Thoracic aorta (tissue), 2 donors: ENCODE results near the gene SPINK4. TPM values are rescaled to one million over a fixed set of nuclear protein-coding genes. Genes with fewer than 3 reads are reported as not detected.

Experiments
- ATAC-seq: fragments of 150-250 bp; one replicate; pipeline ENCODE4 v1.8.0; 2017; ENCODE audit warnings: low read depth; ENCODE audit not compliant: insufficient number of reproducible peaks, low FRiP score
- DNase-seq: peaks from one replicate; pipeline ENCODE4 v3.0.0-alpha.2; 2020; ENCODE audit warnings: low spot score
- H3K27ac ChIP-seq, 2 donors: fragments of 200-600 bp; sonication (generic); 1 replicate in 1 of 2; 2 replicates in 1 of 2; pipeline ENCODE4 v1.5.1; 2016; ENCODE audit warnings: mild to moderate bottlenecking in 2 of 2, moderate library complexity in 2 of 2
- H3K27me3 ChIP-seq: fragments of 200-600 bp; sonication (generic); replicated peaks from 2 replicates; pipeline ENCODE4 v1.6.0; 2016; ENCODE audit warnings: mild to moderate bottlenecking; ENCODE audit not compliant: insufficient read depth
- H3K36me3 ChIP-seq: fragments of 200-600 bp; sonication (generic); one replicate; pipeline ENCODE4 v1.5.1; 2016
- H3K4me1 ChIP-seq, 2 donors: fragments of 200-600 bp; sonication (generic); 1 replicate in 1 of 2; 2 replicates in 1 of 2; pipeline versions ENCODE4 v1.5.1 to v1.6.0; 2016; ENCODE audit warnings: low read depth in 2 of 2, mild to moderate bottlenecking in 1 of 2; ENCODE audit not compliant: control insufficient read depth in 1 of 2
- H3K4me3 ChIP-seq: fragments of 200-600 bp; sonication (generic); 2 replicates; pipeline ENCODE4 v1.5.1; 2016; ENCODE audit warnings: mild to moderate bottlenecking
- H3K9me3 ChIP-seq: fragments of 200-600 bp; sonication (generic); 2 replicates; pipeline ENCODE4 v1.5.1; 2016
- CTCF ChIP-seq: fragments of 200-600 bp; sonication (generic); IDR thresholded peaks from one replicate; pipeline ENCODE4 v1.5.1; 2019; ENCODE audit warnings: antibody characterized with exemption
- total RNA-seq, 2 donors: library from RNA; depleted of rRNA; stranded (reverse); fragments of >200 nt; gene quantifications; one replicate each; pipeline versions ENCODE4 v1.1.0 to v1.2.3, GENCODE V29; 2016

SPINK4 gene
- total RNA-seq, 2 donors from 2014 or later: not detected

GRCh38 chr9:33211695-33212393 lies 28.1 kb upstream of the SPINK4 start:
- no peaks in the 10 kb centered on the region for H3K36me3 ChIP-seq
- no peak overlapping the region for H3K27ac ChIP-seq
- no peak for TF ChIP-seq CTCF
- H3K9me3 ChIP-seq: no peaks in the 10 kb centered on the region
- no peaks in the 10 kb centered on the region for H3K27me3 ChIP-seq
- ATAC-seq (no peak), DNase-seq (no peak)
- H3K4me1 ChIP-seq: no peaks in the 10 kb centered on the region
- no peak overlapping the region for H3K4me3 ChIP-seq

- no peak for TF ChIP-seq CTCF
- Histone ChIP-seq H3K4me1 (peaks cover 4 to 6% of the 10 kb centered on the region in 2 donors), H3K27me3 (no peaks in the 10 kb centered on the region), H3K9me3 (no peaks in the 10 kb centered on the region), H3K4me3 (no peak overlapping the region), H3K27ac (no peak overlapping the region), H3K36me3 (no peaks in the 10 kb centered on the region)
- no peak for ATAC-seq
- DNase-seq: no peak
Observed at GRCh38 chr9:33220681-33221567, 19.0 kb upstream of the SPINK4 start.

- Histone ChIP-seq H3K36me3 (no peaks in the 10 kb centered on the region), H3K4me1 (peaks cover 4 to 6% of the 10 kb centered on the region in 2 donors), H3K4me3 (no peak overlapping the region), H3K27me3 (no peaks in the 10 kb centered on the region), H3K27ac (no peak overlapping the region), H3K9me3 (no peaks in the 10 kb centered on the region)
- DNase-seq (no peak), ATAC-seq (no peak)
- TF ChIP-seq CTCF: no peak
Observed at GRCh38 chr9:33221568-33221884, 18.4 kb upstream of the SPINK4 start.

GRCh38 chr9:33222031-33222430 lies 17.9 kb upstream of the SPINK4 start:
- DNase-seq (no peak), ATAC-seq (no peak)
- Histone ChIP-seq H3K4me1 (peaks cover 4 to 6% of the 10 kb centered on the region in 2 donors), H3K27me3 (no peaks in the 10 kb centered on the region), H3K36me3 (no peaks in the 10 kb centered on the region), H3K9me3 (no peaks in the 10 kb centered on the region), H3K4me3 (no peak overlapping the region), H3K27ac (no peak overlapping the region)
- TF ChIP-seq CTCF: no peak

- Histone ChIP-seq H3K27me3 (no peaks in the 10 kb centered on the region), H3K36me3 (no peaks in the 10 kb centered on the region)
- DNase-seq: no peak
Observed at GRCh38 chr9:33223696-33224095, 16.3 kb upstream of the SPINK4 start.

More at GRCh38 chr9:33223696-33224095, 16.3 kb upstream of the SPINK4 start:
- Histone ChIP-seq H3K9me3 (no peaks in the 10 kb centered on the region), H3K4me1 (peaks cover 4 to 6% of the 10 kb centered on the region in 2 donors), H3K27ac (no peak overlapping the region), H3K4me3 (no peak overlapping the region)
- TF ChIP-seq CTCF: no peak
- no peak for ATAC-seq
